BJ (cell line): ENCODE results near the gene ZNF592. TPM values are rescaled to one million over a fixed set of nuclear protein-coding genes. Genes with fewer than 3 reads are reported as not detected.

Source experiments
- CTCF ChIA-PET: fragments of 350-600 bp; formaldehyde crosslinking; extraction: SDS; loops from one replicate; lab custom pipeline; 2021; ENCODE audit warnings: antibody characterized with exemption, inconsistent platforms; lab: Yijun Ruan, JAX
- POLR2A ChIA-PET: fragments of 300-600 bp; sonication (Branson Sonifier 250); formaldehyde crosslinking; extraction: SDS; loops from one replicate; lab custom pipeline; 2021; ENCODE audit warnings: antibody characterized with exemption; lab: Charles Lee
- DNase-seq: peaks from one replicate; pipeline ENCODE4 v3.0.0-alpha.2; 2011; ENCODE audit warnings: low read depth
- H3K27me3 ChIP-seq: 2 replicates; pipeline ENCODE4 v1.6.0; 2011; ENCODE audit warnings: low read length; ENCODE audit not compliant: control insufficient read depth, insufficient read depth
- H3K36me3 ChIP-seq: 2 replicates; pipeline ENCODE4 v1.5.1; 2011; ENCODE audit warnings: low read length; ENCODE audit not compliant: control insufficient read depth, insufficient read depth
- H3K4me3 ChIP-seq: 2 replicates; pipeline ENCODE4 v1.5.1; 2011; ENCODE audit warnings: low read depth, mild to moderate bottlenecking, control low read depth, low read length
- CTCF ChIP-seq: IDR thresholded peaks from 2 replicates; pipeline ENCODE4 v1.5.1; 2011; ENCODE audit warnings: low read depth, mild to moderate bottlenecking, control low read depth, inconsistent platforms, low read length, moderate library complexity; ENCODE audit not compliant: insufficient read depth
- polyA plus RNA-seq: library from polyadenylated mRNA; depleted of rRNA; stranded (reverse); fragments of >200 nt; gene quantifications from 2 replicates; pipeline ENCODE4 v1.2.3, GENCODE V29; 2011

ZNF592 gene
- polyA plus RNA-seq, 1 experiment, result 11.0 TPM

- ChIA-PET CTCF (interaction anchor here (1.1 kb wide), 1 partner anchor 27 kb away, joined by 4 read pairs; no protein-coding TSS in a partner anchor), POLR2A (no interaction called here)
- no peak for DNase-seq
- no peak for TF ChIP-seq CTCF
- no peak overlapping the region for H3K4me3 ChIP-seq
- peaks cover 5% of the 10 kb centered on the region; the same call in 1 of the 2 replicates for H3K27me3 ChIP-seq
- no peaks in the 10 kb centered on the region for H3K36me3 ChIP-seq
Measured at GRCh38 chr15:84835661-84836337, 87.4 kb downstream of the ZNF592 start.

- ChIA-PET CTCF (interaction anchor here (1.1 kb wide), 1 partner anchor 28 kb away, joined by 4 read pairs; no protein-coding TSS in a partner anchor), POLR2A (no interaction called here)
- no peak for DNase-seq
- H3K27me3 ChIP-seq, result peaks cover 5% of the 10 kb centered on the region; the same call in 1 of the 2 replicates
- H3K4me3 ChIP-seq, result no peak overlapping the region
- H3K36me3 ChIP-seq, result no peaks in the 10 kb centered on the region
- TF ChIP-seq CTCF, result no peak
Measured at GRCh38 chr15:84836844-84837243, 88.5 kb downstream of the ZNF592 start.

GRCh38 chr15:84839714-84840113 lies 91.3 kb downstream of the ZNF592 start:
- Histone ChIP-seq H3K27me3 (peaks cover 5% of the 10 kb centered on the region; the same call in 1 of the 2 replicates), H3K4me3 (no peak overlapping the region), H3K36me3 (no peaks in the 10 kb centered on the region)
- TF ChIP-seq CTCF, result no peak
- ChIA-PET POLR2A (no interaction called here), CTCF (interaction anchor here (1.6 kb wide), 1 partner anchor 17 kb away, joined by 3 read pairs; no protein-coding TSS in a partner anchor)
- DNase-seq, result no peak

- no peaks in the 10 kb centered on the region for H3K36me3 ChIP-seq
- H3K4me3 ChIP-seq, result no peak overlapping the region
- CTCF ChIA-PET, result interaction anchor here (1.0 to 1.6 kb wide), 2 partner anchors 37 to 88 kb away, joined by 5 to 10 read pairs; no protein-coding TSS in a partner anchor
- H3K27me3 ChIP-seq, result peaks cover 4% of the 10 kb centered on the region; the same call in 1 of the 2 replicates
- DNase-seq, result no peak
- POLR2A ChIA-PET, result no interaction called here
- TF ChIP-seq CTCF, result no peak
Measured at GRCh38 chr15:84840255-84840654, 91.9 kb downstream of the ZNF592 start.

- ChIA-PET CTCF (interaction anchor here (0.6 to 1.6 kb wide), 5 partner anchors 36 to 114 kb away, joined by 3 to 10 read pairs (median 4); no protein-coding TSS in a partner anchor), POLR2A (no interaction called here)
- Histone ChIP-seq H3K27me3 (peaks cover 4% of the 10 kb centered on the region; the same call in 1 of the 2 replicates), H3K36me3 (no peaks in the 10 kb centered on the region), H3K4me3 (no peak overlapping the region)
- peak; percentile 19 for DNase-seq
- TF ChIP-seq CTCF, result no peak
Measured at GRCh38 chr15:84840741-84841429, 92.5 kb downstream of the ZNF592 start.
